ENCODE measurements around the gene NAMPT.

GRCh38 chr7:106216923-106217542, 67.8 kb downstream of the NAMPT start:
- TF ChIP-seq CTCF (IDR thresholded peaks at IDR 0.05) = no peak
- no peak for TF ChIP-seq EP300 (IDR thresholded peaks at IDR 0.05)
- TF ChIP-seq POLR2A (IDR thresholded peaks at IDR 0.05) = no peak
- TF ChIP-seq POLR2AphosphoS5 (IDR thresholded peaks at IDR 0.05) = peak in 2 of 3 donors; percentile 63 to 92

Data from suprapubic skin (tissue), 4 donors.